Glutamatergic neuron (in vitro differentiated cells): ENCODE data around the gene POLQ. TPM values are rescaled to one million over a fixed set of nuclear protein-coding genes. Genes with fewer than 3 reads are reported as not detected.

Experiments used
- DNase-seq: peaks from one replicate; pipeline ENCODE4 v3.0.0; 2022
- H3K27ac Mint-ChIP-seq: one replicate; pipeline ENCODE4 v1.8.0; 2020; ENCODE audit warnings: mild to moderate bottlenecking, mixed read lengths, inconsistent platforms; ENCODE audit not compliant: unreplicated experiment
- H3K27me3 Mint-ChIP-seq: one replicate; pipeline ENCODE4 v1.8.0; 2020; ENCODE audit warnings: mild to moderate bottlenecking, moderate library complexity, mixed read lengths, inconsistent platforms; ENCODE audit not compliant: unreplicated experiment
- H3K36me3 Mint-ChIP-seq: one replicate; pipeline ENCODE4 v1.8.0; 2020; ENCODE audit warnings: mild to moderate bottlenecking, mixed read lengths, inconsistent platforms; ENCODE audit not compliant: unreplicated experiment
- H3K4me1 Mint-ChIP-seq: one replicate; pipeline ENCODE4 v1.8.0; 2020; ENCODE audit warnings: mild to moderate bottlenecking, low read depth, mixed read lengths, inconsistent platforms; ENCODE audit not compliant: unreplicated experiment
- H3K4me3 Mint-ChIP-seq: one replicate; pipeline ENCODE4 v1.8.0; 2020; ENCODE audit warnings: mild to moderate bottlenecking, mixed read lengths, inconsistent platforms; ENCODE audit not compliant: unreplicated experiment
- H3K9me3 Mint-ChIP-seq: one replicate; pipeline ENCODE4 v1.8.0; 2020; ENCODE audit warnings: mild to moderate bottlenecking, moderate library complexity, mixed read lengths, inconsistent platforms; ENCODE audit not compliant: unreplicated experiment
- total RNA-seq: library from RNA; stranded (reverse); fragmentation: NEBNext Ultra II Directional; extraction: Animal tissue kit (Norgen Biotek cat#: 25700); gene quantifications from one replicate; pipeline ENCODE4 v1.2.1, GENCODE V29; 2021; ENCODE audit not compliant: unreplicated experiment
- TF ChIP-seq, protein P1 (sequence below): fragments of 200-600 bp; sonication (generic); IDR thresholded peaks from one replicate; pipeline ENCODE4 v1.5.0; 2021; ENCODE audit not compliant: partially characterized antibody, unreplicated experiment

POLQ gene
- total RNA-seq, 1 donor from 2014 or later = 2.4 TPM

DNA sequence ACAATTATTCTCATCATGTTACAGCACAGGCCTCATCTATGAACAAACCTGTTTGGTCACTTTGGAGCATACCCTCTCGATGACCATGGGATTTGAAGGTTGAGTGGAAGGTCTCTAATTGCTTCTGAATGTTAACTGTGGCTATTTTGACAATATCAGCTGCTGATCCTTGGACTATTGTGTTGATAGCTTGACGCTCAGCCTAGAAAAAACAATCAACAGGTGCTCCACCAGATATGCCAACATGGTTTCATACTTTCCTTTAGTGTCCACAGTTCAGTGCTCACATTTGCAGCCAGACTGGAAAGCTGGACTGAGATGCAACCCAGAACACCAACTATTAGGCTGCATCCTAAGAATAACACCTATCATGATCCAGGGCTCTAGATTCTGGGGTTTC, 109.7 kb downstream of the POLQ start:
- Mint-ChIP-seq H3K27me3 (no peaks in the 10 kb centered on the region), H3K27ac (no peak overlapping the region), H3K4me3 (no peak overlapping the region), H3K4me1 (peaks cover 1% of the 10 kb centered on the region), H3K9me3 (no peaks in the 10 kb centered on the region), H3K36me3 (no peaks in the 10 kb centered on the region)
- no peak for DNase-seq
- TF ChIP-seq, protein P1, sequence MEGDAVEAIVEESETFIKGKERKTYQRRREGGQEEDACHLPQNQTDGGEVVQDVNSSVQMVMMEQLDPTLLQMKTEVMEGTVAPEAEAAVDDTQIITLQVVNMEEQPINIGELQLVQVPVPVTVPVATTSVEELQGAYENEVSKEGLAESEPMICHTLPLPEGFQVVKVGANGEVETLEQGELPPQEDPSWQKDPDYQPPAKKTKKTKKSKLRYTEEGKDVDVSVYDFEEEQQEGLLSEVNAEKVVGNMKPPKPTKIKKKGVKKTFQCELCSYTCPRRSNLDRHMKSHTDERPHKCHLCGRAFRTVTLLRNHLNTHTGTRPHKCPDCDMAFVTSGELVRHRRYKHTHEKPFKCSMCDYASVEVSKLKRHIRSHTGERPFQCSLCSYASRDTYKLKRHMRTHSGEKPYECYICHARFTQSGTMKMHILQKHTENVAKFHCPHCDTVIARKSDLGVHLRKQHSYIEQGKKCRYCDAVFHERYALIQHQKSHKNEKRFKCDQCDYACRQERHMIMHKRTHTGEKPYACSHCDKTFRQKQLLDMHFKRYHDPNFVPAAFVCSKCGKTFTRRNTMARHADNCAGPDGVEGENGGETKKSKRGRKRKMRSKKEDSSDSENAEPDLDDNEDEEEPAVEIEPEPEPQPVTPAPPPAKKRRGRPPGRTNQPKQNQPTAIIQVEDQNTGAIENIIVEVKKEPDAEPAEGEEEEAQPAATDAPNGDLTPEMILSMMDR = no peak

DNA sequence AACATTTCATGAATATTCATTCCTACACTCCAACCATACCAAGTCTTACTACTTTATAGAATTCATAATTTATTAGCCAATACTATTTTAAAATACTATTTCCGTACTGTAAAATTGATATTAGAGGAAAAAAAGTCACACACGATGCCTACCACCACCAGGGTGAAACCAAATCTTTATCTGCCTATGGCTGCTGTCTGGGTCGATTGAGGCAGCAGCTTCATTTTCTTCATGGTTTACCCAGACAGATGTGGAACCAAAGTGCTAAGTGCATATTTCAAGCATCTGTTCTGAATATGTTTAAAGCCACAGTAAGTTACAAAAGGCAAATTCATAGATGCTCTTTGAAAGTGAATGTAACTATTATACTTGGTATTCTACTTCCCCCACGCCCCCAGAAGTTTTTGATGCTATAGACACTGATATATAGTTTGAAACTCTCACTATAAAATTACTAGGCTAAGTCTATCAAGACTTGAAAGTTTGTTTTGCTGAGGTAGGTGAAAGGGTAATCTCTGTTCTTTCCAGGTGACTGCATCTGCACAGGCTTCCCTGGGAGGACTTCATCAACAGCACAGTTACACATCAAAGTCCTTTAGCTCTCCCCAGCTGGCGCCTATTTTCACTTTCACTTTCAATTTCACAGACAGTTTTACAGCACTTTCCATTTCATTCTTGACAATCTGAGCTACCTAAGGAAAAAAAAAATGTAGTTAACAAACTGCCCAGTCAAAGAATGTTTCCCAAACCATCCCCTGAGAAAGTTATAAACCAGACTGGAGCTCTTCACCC, 113.9 kb downstream of the POLQ start:
- Mint-ChIP-seq H3K27me3 (no peaks in the 10 kb centered on the region), H3K4me3 (no peak overlapping the region), H3K4me1 (peaks cover 5% of the 10 kb centered on the region), H3K36me3 (peaks cover 4% of the 10 kb centered on the region), H3K9me3 (no peaks in the 10 kb centered on the region), H3K27ac (no peak overlapping the region)
- DNase-seq = no peak
- TF ChIP-seq, protein P1 = no peak

DNA sequence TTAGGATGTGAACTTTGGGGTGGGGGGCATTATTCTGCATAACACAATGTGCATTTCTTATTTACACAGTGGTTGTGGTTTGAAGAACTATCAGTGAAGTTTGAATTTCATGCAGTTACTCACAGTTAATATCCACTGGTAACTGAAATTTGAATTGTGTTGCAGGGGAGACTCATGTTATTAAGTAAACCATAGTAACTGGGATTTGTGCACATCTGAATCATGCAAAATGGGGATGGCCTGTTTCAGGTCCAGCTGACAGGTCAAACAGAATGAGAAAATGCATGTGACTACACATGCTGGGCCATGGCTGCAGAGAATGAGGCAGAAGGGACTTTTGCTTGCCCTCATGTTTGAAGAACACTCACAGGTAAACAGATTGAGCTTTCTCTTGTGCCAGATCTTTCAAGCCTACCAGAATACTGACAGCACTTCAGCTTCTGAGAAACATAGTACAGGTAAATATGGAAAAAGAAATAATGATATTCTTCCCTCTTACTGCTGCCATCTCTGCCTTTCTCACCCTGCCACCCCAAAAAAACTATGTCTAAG, 115.0 kb downstream of the POLQ start:
- H3K9me3 Mint-ChIP-seq = peaks cover 2% of the 10 kb centered on the region
- H3K27me3 Mint-ChIP-seq = no peaks in the 10 kb centered on the region
- no peak for DNase-seq
- H3K4me3 Mint-ChIP-seq = no peak overlapping the region
- TF ChIP-seq, protein P1 = no peak
- H3K4me1 Mint-ChIP-seq = peaks cover 5% of the 10 kb centered on the region
- H3K27ac Mint-ChIP-seq = no peak overlapping the region
- H3K36me3 Mint-ChIP-seq = peaks cover 4% of the 10 kb centered on the region

DNA sequence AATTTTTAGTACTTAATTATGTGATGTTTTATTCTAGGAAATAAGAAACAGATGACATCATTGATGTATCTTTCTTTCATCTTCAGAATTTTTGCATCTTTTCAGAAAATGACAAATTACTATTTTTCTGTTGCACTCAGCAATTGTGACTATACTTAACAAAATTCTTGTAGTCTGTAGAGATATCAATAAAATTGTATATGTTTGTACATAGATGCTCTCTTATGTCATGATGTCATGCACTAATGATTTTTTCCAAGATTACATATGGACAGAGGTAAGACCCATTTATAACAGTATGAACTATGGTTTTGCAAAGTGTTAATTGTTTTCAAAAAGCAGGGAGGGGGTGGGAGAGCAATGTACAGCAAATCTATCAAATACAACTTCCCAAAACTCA, 121.2 kb downstream of the POLQ start:
- no peak overlapping the region for H3K4me3 Mint-ChIP-seq
- TF ChIP-seq, protein P1 = no peak
- no peak for DNase-seq

DNA sequence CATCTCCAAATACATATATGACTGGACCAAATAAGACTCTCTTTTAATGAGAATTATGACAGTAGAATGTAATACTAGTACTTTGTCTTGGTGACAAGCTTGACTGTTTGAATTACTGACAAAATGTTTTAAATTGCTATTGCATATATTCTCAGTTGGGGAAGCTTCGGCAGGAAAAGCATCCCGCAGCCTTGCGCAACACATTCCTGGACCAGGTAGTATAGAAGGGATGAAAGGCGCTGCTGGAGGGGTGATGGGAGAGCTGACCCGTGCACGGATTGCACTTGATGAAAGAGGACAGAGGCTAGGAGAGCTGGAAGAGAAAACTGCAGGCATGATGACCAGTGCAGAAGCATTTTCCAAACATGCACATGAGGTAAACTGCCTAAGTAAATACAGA, 127.6 kb downstream of the POLQ start:
- TF ChIP-seq, protein P1 = no peak
- Mint-ChIP-seq H3K4me1 (no peaks in the 10 kb centered on the region), H3K27me3 (no peaks in the 10 kb centered on the region), H3K27ac (no peak overlapping the region), H3K36me3 (no peaks in the 10 kb centered on the region), H3K9me3 (no peaks in the 10 kb centered on the region), H3K4me3 (no peak overlapping the region)
- DNase-seq = no peak

More for the DNA sequence above, 121.2 kb downstream of the POLQ start:
- Mint-ChIP-seq H3K27me3 (no peaks in the 10 kb centered on the region), H3K4me1 (peaks cover 4% of the 10 kb centered on the region), H3K36me3 (no peaks in the 10 kb centered on the region), H3K27ac (no peak overlapping the region), H3K9me3 (peaks cover 2% of the 10 kb centered on the region)
